GM19395 (cell line): ENCODE measurements around the gene STK26.
"Not testable (repeated sequence)": the region's sequence is repeated elsewhere in the genome, so short reads cannot be mapped to it uniquely, and the experiment has no call there.

Source experiments
- ATAC-seq: cut with Tn5 transposase; IDR thresholded peaks from one replicate; pipeline ENCODE4 v1.9.1; 2021; ENCODE audit warnings: mild to moderate bottlenecking, moderate library complexity; ENCODE audit not compliant: unreplicated experiment

STK26 gene

DNA sequence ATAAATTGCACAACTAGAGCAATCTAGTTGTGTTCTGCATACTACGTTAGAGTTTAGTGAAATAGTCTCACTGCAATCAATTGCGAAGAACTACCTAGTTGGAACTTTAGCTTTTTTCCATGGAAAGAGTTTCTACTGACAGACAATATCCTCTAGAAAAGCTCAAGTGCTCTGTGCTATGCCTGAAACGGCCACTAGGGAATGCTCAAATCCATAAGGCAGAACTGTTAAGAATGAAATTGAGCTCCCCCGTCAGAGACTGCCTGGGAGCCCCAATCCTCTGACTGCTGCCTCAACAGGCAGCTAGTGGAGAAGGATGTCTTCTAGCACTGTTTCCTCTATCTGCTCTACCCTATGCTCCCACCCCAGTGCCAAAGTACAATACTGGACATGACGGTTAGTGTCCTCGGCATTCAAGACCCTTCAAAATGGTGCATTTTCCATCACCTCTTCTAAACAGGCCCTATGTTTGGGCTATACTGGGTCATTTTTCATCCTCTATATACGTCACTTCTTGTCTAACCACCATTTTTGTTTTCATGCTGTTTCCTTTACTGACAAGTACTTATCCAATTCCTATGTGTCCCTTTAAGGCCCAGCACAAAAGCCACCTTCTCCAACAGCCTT lies 69.5 kb downstream of the STK26 start:
- ATAC-seq = peak; percentile 90

- ATAC-seq = no peak
These were observed 70.2 kb downstream of the STK26 start for GRCh38 chrX:132093239-132093860.

DNA sequence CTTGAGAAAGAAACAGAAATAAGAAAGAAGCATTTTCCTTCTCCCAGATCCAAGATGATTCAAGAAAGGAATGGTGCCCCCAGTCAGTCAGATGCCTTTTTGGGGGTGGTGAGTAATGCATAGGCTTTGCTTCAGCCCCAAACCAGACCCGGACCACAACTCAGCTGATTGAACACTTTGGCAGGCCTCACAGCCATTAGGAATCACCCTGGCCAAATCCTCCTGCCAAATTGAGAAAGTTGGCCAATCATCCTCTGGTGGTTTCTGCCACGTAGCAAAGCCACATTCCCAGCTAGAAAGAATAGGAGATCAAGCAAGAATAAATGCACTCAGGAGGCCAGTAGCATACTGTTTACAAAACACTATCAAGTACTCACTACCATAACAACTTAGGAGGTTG lies 71.1 kb downstream of the STK26 start:
- no peak for ATAC-seq

GRCh38 chrX:132098704-132099103 lies 75.6 kb downstream of the STK26 start:
- not testable (repeated sequence) for ATAC-seq

- ATAC-seq = no peak
These were observed 78.1 kb downstream of the STK26 start for GRCh38 chrX:132101206-132101605.

GRCh38 chrX:132101799-132102198 lies 78.7 kb downstream of the STK26 start:
- no peak for ATAC-seq

- ATAC-seq = no peak
These were observed 84.2 kb downstream of the STK26 start for GRCh38 chrX:132107291-132107690.

- ATAC-seq = no peak
These were observed 91.5 kb downstream of the STK26 start for GRCh38 chrX:132114607-132115006.

GRCh38 chrX:132115792-132116191 lies 92.7 kb downstream of the STK26 start:
- no peak for ATAC-seq

GRCh38 chrX:132118358-132118757 lies 95.3 kb downstream of the STK26 start:
- no peak for ATAC-seq

DNA sequence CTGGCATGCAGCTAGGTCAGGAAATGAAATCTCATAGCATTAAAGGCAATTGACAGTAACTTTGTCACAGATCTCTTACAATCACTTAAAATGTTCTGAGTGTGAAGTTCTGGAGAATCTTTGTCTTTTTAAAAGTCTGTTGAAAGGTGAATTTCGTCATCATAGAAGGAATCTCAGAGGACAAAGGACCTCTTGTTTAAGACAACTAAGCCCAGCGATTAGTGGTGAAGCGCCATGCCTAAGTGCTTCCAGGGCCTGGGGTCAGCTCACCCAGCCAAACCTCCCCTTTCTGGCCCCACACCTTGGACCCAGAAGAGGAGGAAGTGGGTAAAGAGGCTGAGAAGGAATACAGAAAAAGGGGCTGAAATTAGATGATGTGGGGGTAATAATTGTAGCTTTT lies 96.2 kb downstream of the STK26 start:
- no peak for ATAC-seq

GRCh38 chrX:132119821-132120515 lies 96.9 kb downstream of the STK26 start:
- no peak for ATAC-seq

- no peak for ATAC-seq
These were observed 97.8 kb downstream of the STK26 start for GRCh38 chrX:132120913-132121312.
